CD4-positive, alpha-beta T cell treated with Interleukin-1 beta for 1 hour (primary cell): ENCODE results near the gene SLC19A3.
"Not testable (repeated sequence)": the region's sequence is repeated elsewhere in the genome, so short reads cannot be mapped to it uniquely, and the experiment has no call there.

Experiments used
- DNase-seq, 2 donors: peaks; one replicate each; pipeline ENCODE4 v3.0.0-alpha.2; 2020 to 2022

SLC19A3 gene

GRCh38 chr2:227701556-227701955, 16.3 kb downstream of the SLC19A3 start:
- no peak for DNase-seq

GRCh38 chr2:227696990-227697679, 20.7 kb downstream of the SLC19A3 start:
- DNase-seq, result no peak

DNA sequence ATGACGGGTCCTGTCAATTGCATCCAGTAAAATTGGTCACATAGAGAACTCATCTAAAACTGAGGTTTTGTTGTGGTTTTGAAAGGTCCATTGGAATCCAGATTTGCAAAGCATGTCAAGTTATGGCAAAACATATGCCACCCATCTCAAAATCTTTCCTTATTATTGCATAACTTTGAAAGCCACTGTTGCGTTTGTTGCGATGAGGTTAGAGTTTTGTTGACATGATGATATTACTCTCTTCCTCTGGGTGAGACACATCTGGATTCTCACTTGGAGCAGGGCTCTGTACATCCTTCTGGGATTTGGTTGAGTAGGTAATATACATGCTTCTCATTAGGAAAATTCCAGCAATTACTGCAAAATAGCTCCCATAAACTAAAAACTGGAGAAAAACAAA, 30.6 kb downstream of the SLC19A3 start:
- DNase-seq, result no peak

- DNase-seq, result no peak
These were observed 33.6 kb downstream of the SLC19A3 start for GRCh38 chr2:227684258-227684657.

GRCh38 chr2:227677928-227678327, 39.9 kb downstream of the SLC19A3 start:
- no peak for DNase-seq

DNA sequence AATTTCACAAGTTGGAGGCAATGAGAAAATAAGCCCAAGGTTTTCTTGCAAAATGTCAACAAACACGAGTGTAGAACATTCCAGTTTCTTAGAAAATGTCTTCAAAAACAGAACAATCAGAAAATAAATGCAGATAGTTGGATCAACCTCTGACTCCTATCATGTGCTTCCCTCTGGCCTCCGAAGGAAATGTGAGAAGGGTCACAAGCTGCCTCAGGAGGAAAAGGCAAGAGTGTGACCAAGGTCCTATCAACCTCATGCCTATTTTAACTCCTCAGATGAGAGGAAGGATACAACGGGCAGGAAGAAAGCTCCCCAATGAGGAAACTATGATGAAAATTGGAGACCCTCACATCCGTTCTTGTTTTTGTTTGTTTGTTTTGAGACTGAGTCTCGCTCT, 43.3 kb downstream of the SLC19A3 start:
- DNase-seq, result no peak

- DNase-seq, result not testable (repeated sequence)
These were observed 44.2 kb downstream of the SLC19A3 start for GRCh38 chr2:227673620-227674019.

- DNase-seq, result no peak
These were observed 46.5 kb downstream of the SLC19A3 start for GRCh38 chr2:227671170-227671905.

DNA sequence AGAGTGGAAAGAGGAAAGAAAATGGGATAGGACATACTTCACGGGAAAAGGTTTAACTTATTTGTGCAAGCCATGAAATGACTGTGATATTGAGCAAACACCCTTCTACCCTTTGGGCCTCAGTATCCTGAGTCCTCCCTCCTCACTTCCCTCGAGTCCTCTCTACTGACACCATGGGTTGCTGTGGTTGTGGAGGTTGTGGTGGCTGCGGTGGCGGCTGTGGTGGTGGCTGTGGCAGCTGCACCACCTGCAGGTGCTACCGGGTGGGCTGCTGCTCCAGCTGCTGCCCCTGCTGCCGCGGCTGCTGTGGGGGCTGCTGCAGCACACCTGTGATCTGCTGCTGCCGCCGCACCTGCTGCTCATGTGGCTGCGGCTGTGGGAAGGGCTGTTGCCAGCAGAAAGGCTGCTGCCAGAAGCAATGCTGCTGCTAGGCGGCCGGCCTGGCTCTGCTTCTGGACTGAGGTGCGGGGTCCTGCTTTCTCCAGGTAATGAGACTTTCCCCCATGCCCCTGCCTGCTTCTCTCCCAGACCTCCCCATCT, 51.1 kb downstream of the SLC19A3 start, which contains the start of gene SCYGR5:
Gene SCYGR5 (plus strand): TSS at position 174 of the 540 bp plus-strand sequence. CDS start 0 bp downstream, at position 174.
- not testable (repeated sequence) for DNase-seq

DNA sequence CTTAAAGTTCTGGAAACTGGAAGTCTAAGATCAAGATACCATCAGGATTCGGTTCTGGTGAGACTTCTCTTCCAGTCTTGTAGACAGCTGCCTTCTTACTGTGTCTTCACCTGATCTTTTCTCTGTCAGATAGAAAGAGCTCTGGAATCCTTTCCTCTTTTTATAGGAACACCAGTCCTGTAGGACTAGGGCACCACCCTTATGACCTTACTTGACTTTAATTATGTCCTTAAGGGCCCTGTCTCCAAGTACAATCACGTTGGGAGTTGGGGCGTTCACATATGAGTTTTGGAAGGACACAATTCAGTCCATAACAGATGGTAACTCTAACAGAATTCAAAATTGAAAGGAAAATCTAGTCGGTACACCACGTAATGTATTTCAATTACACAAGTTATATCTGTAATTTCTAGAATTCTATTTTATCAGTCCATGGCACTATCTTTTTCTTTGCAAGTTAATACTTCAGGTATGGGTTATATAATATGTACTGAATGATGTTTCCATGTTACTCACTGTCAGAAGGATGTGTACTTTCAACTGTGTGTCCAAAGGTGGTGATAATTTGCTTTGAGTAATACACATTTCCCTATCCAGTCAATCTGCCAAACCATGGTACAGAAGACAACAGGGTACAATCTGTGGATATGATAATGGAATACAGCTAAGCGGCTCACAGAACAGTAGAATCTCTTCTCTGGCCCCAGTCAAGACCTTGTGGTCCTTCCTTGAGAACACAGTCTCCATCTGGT, 52.5 kb downstream of the SLC19A3 start:
- DNase-seq, result no peak

DNA sequence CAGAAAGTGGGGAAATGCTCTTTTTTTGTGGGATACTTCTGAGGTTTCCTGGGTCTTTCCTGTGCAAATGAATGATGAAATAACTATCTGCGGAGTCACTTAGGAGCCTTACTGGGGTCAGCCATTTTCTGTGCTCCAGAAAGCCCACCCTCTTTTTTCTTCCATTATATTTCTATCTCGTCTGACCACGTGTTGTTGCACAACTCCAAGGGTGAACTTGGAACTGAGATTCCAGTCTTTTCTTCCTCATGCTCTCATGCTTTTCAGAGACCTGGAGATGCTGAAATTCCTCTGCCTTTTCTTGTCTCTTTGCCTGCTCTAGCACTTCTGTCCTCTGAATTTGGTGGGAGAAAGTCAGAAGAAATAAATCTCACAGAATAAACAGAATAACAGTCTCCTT, 56.0 kb downstream of the SLC19A3 start:
- no peak for DNase-seq

GRCh38 chr2:227661025-227661649, 56.7 kb downstream of the SLC19A3 start:
- DNase-seq, result no peak

- no peak for DNase-seq
These were observed 60.5 kb downstream of the SLC19A3 start for GRCh38 chr2:227657199-227657845.

- DNase-seq, result no peak
These were observed 62.4 kb downstream of the SLC19A3 start for GRCh38 chr2:227655454-227655853.

- no peak for DNase-seq
These were observed 63.4 kb downstream of the SLC19A3 start for GRCh38 chr2:227654426-227654825.

- DNase-seq, result no peak
These were observed 64.4 kb downstream of the SLC19A3 start for GRCh38 chr2:227653419-227653818.

- DNase-seq, result no peak
These were observed 73.8 kb downstream of the SLC19A3 start for GRCh38 chr2:227643990-227644551.

DNA sequence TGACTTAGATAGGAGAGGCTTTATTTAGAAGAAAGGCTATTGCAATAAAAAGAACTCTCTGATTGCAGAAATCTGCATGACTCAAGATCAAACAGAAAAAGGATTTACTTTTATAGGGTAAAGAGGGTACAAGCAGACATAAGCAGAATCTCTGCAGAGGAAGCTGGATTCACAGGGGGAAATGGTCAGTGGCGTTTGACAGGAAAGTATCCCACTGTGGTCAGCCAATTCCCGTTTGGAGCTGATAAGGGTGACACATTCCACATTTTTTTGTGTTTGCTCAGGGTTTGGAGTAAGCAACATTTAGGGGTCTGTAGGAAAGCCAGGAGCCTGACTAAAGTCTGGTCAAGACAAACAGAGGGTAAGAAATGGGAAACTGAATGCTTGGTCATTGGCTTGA, 75.2 kb downstream of the SLC19A3 start:
- no peak for DNase-seq

DNA sequence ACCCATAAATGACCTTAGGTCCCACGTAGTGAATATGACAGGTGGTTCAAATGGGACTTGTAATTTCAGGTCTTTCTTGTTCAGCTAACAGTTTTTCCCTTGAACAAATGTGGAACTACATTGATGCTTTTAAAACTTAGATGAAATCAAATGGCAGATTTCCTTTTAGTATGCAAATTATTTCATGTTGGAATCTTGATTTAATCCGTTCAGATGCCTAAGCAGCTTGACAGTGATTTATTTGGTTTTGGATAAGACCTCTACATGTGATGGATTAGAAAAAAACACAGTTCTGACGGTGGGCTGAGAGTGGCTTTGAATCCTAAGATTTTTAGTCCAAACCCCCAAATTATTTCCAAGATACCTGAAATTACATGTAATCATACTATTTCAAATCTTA, 83.6 kb downstream of the SLC19A3 start:
- DNase-seq, result no peak
